ENCODE results near the gene GBP2.
"Not testable (repeated sequence)": the region's sequence is repeated elsewhere in the genome, so short reads cannot be mapped to it uniquely, and the experiment has no call there.

Gene GBP2

GRCh38 chr1:89125240-89125912 lies 538 bp downstream of the GBP2 start:
- DNase-seq: no peak

- DNase-seq: no peak
These were observed 4.3 kb downstream of the GBP2 start for GRCh38 chr1:89121641-89122040.

DNA sequence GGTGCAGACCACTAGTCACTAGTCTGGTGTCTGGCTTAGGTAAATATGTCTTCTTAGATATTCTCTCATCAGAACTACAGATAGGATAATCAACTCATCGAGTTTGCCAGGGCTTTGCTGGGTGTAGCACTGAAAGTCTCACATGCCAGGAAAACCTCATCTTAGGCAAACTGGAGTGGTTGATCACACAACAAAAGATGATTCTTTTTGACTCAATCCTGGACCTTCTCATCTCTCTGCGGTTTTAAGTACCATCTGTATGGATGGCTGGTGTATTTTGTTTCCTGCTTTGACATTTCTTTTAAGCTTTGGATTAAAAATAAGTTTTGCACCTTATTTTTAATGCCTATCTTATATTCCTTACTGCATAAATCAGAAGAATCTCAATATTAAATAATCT lies 11.3 kb downstream of the GBP2 start:
- no peak for DNase-seq

GRCh38 chr1:89112871-89113613 lies 12.9 kb downstream of the GBP2 start:
- no peak for DNase-seq

DNA sequence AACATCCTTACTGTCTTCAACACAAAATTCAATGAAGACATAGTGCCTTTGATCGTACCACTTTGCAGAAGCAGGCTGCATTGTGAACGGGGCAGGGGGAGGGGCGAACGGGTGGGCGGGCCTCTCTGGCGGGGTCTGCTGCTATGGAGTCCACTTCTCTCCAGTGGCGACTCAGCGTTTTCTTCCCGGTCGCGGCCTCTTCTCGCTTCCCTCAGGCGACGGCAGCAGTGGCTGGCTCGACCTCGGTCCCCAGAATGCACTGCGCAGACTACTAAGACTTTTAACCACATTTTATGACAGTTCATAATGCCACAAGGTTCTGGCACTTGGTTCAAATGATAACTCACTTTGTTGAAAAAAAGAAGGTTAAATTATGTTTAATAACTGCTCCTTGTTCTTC lies 21.2 kb downstream of the GBP2 start:
- DNase-seq: no peak

GRCh38 chr1:89104147-89104546 lies 21.8 kb downstream of the GBP2 start:
- DNase-seq: no peak

DNA sequence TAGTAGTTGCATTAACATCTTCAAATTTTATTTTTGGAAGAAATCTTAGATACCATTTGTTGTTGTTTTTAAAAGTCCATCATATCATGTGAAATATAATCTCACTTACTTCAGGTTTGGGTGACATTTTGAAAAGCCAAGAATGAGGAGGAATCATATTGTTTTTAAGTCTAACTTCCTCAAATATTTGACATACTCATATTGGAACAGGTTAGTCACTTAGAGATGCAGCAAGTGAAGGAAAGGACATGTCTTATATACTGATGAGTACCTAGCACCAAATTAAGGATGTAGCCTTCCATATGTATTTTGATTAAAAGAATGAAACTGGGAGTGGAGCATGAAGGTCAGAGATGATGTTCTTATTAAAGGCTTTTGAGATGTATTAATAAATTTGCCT lies 23.9 kb downstream of the GBP2 start:
- no peak for DNase-seq

DNA sequence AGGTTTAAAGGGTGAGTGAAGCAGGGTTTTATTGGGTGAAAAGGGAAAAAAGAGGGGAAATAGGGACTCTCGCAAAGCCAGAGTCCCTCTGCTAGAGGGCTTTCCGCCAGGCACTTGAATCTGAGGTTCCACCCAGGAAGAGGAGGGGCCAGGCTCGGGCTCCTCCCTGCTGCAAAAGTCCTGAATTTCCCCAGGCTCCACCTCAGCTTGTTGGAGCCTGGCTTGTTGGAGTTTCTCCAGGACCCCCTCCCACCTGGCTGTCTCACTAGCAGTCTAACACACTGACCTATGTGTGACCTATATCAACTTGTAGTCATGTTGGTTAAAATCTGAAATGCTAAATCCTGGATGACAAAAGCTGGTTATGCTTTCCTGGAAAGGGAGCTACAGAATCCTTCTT lies 25.5 kb downstream of the GBP2 start:
- no peak for DNase-seq

GRCh38 chr1:89098857-89099256 lies 27.1 kb downstream of the GBP2 start:
- no peak for DNase-seq

- no peak for DNase-seq
These were observed 30.2 kb downstream of the GBP2 start for GRCh38 chr1:89095737-89096136.

- DNase-seq: no peak
These were observed 36.0 kb downstream of the GBP2 start for GRCh38 chr1:89089962-89090361.

DNA sequence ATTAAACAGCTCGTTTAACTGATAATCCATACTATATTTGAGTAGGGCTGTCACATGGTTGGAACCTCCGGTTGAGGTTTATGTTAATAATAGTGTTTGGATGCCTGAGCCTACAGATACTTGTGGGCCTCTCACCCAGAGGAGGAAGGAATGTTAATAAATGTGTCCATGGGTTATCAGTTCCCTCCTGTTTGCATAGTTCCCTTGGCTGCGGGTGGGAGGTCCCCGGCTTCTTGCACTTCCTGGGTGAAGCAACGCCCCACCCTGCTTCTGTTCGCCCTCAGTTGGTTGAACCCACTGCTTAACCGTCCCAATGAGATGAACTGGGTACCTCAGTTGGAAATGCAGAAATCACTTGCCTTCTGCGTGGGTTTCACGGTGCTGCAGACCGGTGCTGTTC lies 37.3 kb downstream of the GBP2 start:
- DNase-seq: no peak

GRCh38 chr1:89087241-89087640 lies 38.7 kb downstream of the GBP2 start:
- DNase-seq: no peak

DNA sequence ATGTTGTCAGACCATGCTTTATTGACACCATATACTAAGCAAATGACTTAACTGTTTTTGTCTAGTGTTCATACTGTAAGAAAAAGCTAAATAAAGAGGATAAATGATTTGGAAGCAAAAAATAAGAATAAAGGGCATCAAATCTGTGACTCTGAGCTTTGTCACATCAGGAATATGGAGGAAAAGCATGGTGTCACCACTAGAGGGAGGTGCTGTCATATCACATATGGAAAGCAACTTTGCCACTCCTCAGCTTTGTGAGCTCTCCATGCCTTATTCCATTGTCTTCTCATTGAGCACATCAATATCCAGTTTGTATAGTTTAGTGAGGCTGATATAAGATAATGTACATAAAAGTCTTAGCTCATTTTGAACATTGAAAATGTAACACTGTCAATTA lies 40.1 kb downstream of the GBP2 start:
- DNase-seq: no peak

- no peak for DNase-seq
These were observed 44.9 kb downstream of the GBP2 start for GRCh38 chr1:89081005-89081404.

DNA sequence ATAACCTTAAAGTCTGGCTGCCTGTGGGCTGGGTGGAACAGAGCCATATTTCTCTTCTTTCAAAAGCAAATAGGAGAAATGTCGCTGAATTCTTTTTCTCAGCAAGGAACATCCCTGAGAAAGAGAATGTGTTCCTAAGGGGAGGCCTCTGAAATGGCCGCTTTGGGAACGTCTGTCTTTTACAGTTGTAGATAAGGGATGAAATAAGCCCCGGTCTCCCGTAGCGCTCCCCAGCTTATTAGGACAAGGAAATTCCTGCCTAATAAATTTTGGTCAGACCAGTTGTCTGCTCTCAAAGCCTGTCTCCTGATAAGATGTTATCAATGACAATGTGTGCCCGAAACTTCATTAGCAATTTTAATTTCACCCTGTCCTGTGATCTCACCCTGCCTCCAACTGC lies 45.8 kb downstream of the GBP2 start:
- DNase-seq: not testable (repeated sequence)

GRCh38 chr1:89072466-89073065 lies 53.3 kb downstream of the GBP2 start:
- not testable (repeated sequence) for DNase-seq

- no peak for DNase-seq
These were observed 55.4 kb downstream of the GBP2 start for GRCh38 chr1:89070509-89070908.

- DNase-seq: no peak
These were observed 56.0 kb downstream of the GBP2 start for GRCh38 chr1:89069951-89070350.

GRCh38 chr1:89068291-89068690 lies 57.6 kb downstream of the GBP2 start:
- no peak for DNase-seq

DNA sequence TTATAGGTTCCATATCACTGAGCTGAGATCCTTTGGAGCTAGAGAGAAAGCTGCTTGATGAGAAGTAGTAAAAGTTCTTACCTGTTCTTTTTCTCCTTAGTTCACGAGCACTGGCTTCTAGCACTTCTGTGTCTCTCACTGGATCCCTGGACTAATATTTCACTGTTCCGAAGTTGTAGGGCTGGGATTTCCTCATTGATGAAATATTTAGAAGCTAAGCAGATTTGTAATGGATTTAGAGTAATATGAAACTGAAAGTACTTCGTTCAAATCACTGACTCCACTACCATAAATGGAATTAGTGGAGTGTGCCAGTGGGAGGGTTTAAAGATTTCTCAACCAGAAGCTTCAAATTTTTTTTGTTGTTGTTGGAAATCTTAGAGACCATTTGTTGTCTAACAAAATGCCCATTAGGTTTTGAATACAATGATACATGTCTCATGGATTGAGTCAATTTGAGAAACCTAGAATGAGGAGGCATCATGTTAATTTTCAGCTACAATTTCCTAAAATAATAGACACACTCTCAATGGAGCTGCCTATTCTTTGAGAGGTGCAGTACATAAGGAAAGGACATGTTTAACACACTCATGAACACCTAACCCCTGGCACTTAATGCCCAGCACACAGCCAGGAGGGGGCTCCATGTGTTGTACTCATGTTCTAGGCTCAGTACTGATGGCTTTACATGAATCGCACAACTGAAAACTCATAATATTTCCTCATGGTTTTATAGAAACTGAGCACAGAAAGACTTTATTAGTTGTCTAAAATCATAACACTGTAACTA lies 60.6 kb downstream of the GBP2 start, which contains the start of gene GBP1:
Gene GBP1 (minus strand): TSS at position 130 of the 790 bp plus-strand sequence. CDS start 1,974 bp downstream, outside the sequence.
- no peak for DNase-seq

GRCh38 chr1:89064632-89065031 lies 61.3 kb downstream of the GBP2 start:
- DNase-seq: no peak

GRCh38 chr1:89063094-89063493 lies 62.8 kb downstream of the GBP2 start:
- DNase-seq: no peak

Measured in hippocampal formation (tissue), 2 donors.